ENCODE results near the gene SAA4. TPM values are rescaled to one million over a fixed set of nuclear protein-coding genes. Genes with fewer than 3 reads are reported as not detected.

Gene SAA4
- polyA plus RNA-seq, 1 donor (not counting 4 experiments of a cell fraction or from before 2014, with no cell fraction given): not detected

DNA sequence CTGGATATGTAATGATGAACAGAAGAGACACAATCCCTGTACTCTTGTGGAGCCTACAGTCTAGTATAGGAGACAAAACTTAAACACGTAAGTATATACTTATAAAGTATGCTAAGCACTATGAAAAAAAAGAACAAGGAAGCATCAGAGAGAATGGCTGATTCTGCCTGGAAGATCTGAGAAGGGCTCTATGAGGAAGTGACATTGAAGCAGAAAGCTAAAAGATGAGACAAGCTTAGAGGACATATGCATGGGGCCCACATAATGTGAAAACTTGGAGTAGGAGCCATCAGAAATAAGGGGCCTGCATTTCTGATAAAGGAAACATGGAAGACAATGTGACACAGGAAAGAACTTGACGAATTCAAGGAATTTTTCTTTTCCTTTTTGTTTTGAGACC lies 46.0 kb upstream of the SAA4 start:
- Histone ChIP-seq H3K9ac (ENCODE audit: control insufficient read depth, extremely low read depth, insufficient read depth, low read length) (no peak overlapping the region), H3K4me1 (ENCODE audit: control insufficient read depth, extremely low read depth, insufficient read depth, low read length) (no peaks in the 10 kb centered on the region), H3K4me2 (ENCODE audit: control insufficient read depth, extremely low read depth, insufficient read depth, low read depth, low read length) (no peak overlapping the region), H3K79me2 (ENCODE audit: control insufficient read depth, insufficient read depth, low read length) (no peaks in the 10 kb centered on the region), H4K20me1 (ENCODE audit: control insufficient read depth, extremely low read depth, insufficient read depth, low read length) (no peaks in the 10 kb centered on the region), H3K4me3 (ENCODE audit: control insufficient read depth in 2 of 3, extremely low read depth in 1 of 3, insufficient read depth in 2 of 3, low read depth in 1 of 3, low read length in 3 of 3) (no peak overlapping the region), H2AFZ (ENCODE audit: control insufficient read depth, low read length) (no peak overlapping the region), H3K27ac (ENCODE audit: control insufficient read depth, insufficient read depth, low read length) (no peak overlapping the region), H3K27me3 (ENCODE audit: control insufficient read depth, extremely low read depth, insufficient read depth, low read length) (no peaks in the 10 kb centered on the region), H3K9me1 (ENCODE audit: control insufficient read depth, extremely low read depth, insufficient read depth, low read length) (no peaks in the 10 kb centered on the region), H3K36me3 (ENCODE audit: control insufficient read depth in 2 of 2, extremely low read depth in 1 of 2, insufficient read depth in 2 of 2, low read length in 2 of 2) (peaks cover 27 to 31% of the 10 kb centered on the region in 2 experiments), H3K9me3 (ENCODE audit: control insufficient read depth, low read depth, low read length) (no peaks in the 10 kb centered on the region)
- no peak for TF ChIP-seq EZH2 (IDR thresholded peaks at IDR 0.05; ENCODE audit: low read length)
- TF ChIP-seq, protein P1, sequence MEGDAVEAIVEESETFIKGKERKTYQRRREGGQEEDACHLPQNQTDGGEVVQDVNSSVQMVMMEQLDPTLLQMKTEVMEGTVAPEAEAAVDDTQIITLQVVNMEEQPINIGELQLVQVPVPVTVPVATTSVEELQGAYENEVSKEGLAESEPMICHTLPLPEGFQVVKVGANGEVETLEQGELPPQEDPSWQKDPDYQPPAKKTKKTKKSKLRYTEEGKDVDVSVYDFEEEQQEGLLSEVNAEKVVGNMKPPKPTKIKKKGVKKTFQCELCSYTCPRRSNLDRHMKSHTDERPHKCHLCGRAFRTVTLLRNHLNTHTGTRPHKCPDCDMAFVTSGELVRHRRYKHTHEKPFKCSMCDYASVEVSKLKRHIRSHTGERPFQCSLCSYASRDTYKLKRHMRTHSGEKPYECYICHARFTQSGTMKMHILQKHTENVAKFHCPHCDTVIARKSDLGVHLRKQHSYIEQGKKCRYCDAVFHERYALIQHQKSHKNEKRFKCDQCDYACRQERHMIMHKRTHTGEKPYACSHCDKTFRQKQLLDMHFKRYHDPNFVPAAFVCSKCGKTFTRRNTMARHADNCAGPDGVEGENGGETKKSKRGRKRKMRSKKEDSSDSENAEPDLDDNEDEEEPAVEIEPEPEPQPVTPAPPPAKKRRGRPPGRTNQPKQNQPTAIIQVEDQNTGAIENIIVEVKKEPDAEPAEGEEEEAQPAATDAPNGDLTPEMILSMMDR (optimal IDR thresholded peaks at IDR 0.05 in 1 of 3, IDR thresholded peaks at IDR 0.05 in 1 of 3, conservative IDR thresholded peaks at IDR 0.05 in 1 of 3; ENCODE audit: extremely low read depth in 1 of 3, insufficient read depth in 2 of 3, low read length in 3 of 3): no peak
- DNase-seq (ENCODE audit: low read depth, low spot score) (no peak), FAIRE-seq (no peak)
- dilution Hi-C loops (cut with MboI; ENCODE audit: extremely low pct_ligation_motif_present, low sequenced_read_pairs): no loop called here

DNA sequence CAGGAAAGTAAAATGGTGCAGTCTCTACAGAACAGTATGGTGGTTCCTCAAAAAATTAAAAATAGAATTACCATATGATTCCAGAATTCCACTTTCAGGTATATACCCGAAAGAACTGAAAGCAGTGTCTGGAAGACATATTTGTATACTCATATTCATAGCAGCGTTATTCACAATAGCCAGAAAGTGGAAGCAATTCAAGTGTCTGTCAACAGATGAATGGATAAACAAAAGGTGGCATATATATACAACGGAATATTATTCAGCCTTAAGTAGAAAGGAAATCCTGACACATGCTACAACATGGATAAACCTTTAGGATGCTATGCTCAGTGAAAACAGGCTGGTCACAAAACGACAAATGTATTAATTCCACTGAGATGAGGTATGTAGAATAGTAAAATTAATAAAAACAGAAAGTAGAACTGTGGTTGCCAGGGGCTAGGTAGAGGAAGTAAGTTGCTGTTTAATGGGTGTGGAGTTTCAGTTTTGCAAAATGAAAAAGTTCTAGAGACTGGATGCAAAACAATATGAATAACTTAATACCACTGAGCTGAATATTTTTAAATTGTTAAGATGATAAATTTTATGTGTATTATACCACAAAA lies 43.9 kb upstream of the SAA4 start:
- Histone ChIP-seq H3K4me2 (ENCODE audit: control insufficient read depth, extremely low read depth, insufficient read depth, low read depth, low read length) (no peak overlapping the region), H3K4me3 (ENCODE audit: control insufficient read depth in 2 of 3, extremely low read depth in 1 of 3, insufficient read depth in 2 of 3, low read depth in 1 of 3, low read length in 3 of 3) (no peak overlapping the region), H2AFZ (ENCODE audit: control insufficient read depth, low read length) (no peak overlapping the region), H3K9me3 (ENCODE audit: control insufficient read depth, low read depth, low read length) (no peaks in the 10 kb centered on the region), H3K27ac (ENCODE audit: control insufficient read depth, insufficient read depth, low read length) (no peak overlapping the region), H3K27me3 (ENCODE audit: control insufficient read depth, extremely low read depth, insufficient read depth, low read length) (no peaks in the 10 kb centered on the region), H3K9me1 (ENCODE audit: control insufficient read depth, extremely low read depth, insufficient read depth, low read length) (no peaks in the 10 kb centered on the region), H3K36me3 (ENCODE audit: control insufficient read depth in 2 of 2, extremely low read depth in 1 of 2, insufficient read depth in 2 of 2, low read length in 2 of 2) (peaks cover 14 to 18% of the 10 kb centered on the region in 2 experiments), H4K20me1 (ENCODE audit: control insufficient read depth, extremely low read depth, insufficient read depth, low read length) (no peaks in the 10 kb centered on the region), H3K4me1 (ENCODE audit: control insufficient read depth, extremely low read depth, insufficient read depth, low read length) (no peaks in the 10 kb centered on the region), H3K9ac (ENCODE audit: control insufficient read depth, extremely low read depth, insufficient read depth, low read length) (no peak overlapping the region), H3K79me2 (ENCODE audit: control insufficient read depth, insufficient read depth, low read length) (no peaks in the 10 kb centered on the region)
- DNase-seq (ENCODE audit: low read depth, low spot score) (no peak), FAIRE-seq (no peak)
- dilution Hi-C loops (cut with MboI; ENCODE audit: extremely low pct_ligation_motif_present, low sequenced_read_pairs): no loop called here
- TF ChIP-seq, protein P1 (optimal IDR thresholded peaks at IDR 0.05 in 1 of 3, IDR thresholded peaks at IDR 0.05 in 1 of 3, conservative IDR thresholded peaks at IDR 0.05 in 1 of 3; ENCODE audit: extremely low read depth in 1 of 3, insufficient read depth in 2 of 3, low read length in 3 of 3): no peak
- no peak for TF ChIP-seq EZH2 (IDR thresholded peaks at IDR 0.05; ENCODE audit: low read length)
